ENCODE data around the gene FIS1.
"Not testable (repeated sequence)": the region's sequence is repeated elsewhere in the genome, so short reads cannot be mapped to it uniquely, and the experiment has no call there.

FIS1 gene

DNA sequence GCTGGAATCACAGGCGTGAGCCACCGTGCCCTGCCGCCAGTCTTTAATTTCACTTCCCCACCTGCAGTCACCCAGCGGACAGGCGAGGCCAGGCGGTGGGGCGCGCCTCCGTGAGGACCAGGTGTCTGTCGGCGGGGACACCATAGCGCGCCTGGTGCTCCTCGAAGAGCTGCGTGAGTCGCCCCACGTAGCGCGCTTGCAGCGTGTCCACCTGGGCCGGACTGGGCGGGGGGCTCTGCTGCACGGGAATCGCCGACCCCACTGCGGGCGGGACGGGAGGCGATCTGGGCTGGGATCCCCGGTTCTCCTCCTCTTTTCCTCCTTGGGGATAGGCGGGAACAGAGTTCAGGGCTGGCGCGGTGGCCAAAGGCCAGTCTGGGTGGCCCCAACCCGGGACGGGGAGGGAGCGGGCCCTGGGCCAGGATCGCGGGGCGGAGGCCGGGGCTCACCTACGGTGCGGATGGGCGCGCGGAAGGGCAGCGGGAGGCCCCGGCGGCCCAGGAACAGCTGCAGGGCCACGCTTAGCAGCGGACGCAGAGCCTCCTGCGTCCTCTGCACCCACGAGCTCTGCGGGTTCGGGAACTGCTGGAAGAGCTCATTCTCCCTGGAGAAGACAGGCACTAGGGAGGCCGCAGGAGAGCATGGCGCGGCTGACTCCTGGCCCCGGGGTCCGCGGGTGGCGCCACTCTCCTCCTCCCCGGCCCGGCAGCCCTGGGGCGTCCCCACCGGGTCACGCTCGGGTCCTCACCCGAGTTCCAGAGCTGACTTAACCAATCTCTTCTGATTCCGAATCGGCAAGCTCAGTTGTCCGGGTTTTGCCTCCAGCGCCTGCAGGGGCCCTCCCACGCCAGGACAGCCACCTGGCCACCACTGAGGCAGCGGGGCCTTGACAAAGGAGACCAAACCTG lies 42.9 kb downstream of the FIS1 start:
- DNase-seq, result no peak

DNA sequence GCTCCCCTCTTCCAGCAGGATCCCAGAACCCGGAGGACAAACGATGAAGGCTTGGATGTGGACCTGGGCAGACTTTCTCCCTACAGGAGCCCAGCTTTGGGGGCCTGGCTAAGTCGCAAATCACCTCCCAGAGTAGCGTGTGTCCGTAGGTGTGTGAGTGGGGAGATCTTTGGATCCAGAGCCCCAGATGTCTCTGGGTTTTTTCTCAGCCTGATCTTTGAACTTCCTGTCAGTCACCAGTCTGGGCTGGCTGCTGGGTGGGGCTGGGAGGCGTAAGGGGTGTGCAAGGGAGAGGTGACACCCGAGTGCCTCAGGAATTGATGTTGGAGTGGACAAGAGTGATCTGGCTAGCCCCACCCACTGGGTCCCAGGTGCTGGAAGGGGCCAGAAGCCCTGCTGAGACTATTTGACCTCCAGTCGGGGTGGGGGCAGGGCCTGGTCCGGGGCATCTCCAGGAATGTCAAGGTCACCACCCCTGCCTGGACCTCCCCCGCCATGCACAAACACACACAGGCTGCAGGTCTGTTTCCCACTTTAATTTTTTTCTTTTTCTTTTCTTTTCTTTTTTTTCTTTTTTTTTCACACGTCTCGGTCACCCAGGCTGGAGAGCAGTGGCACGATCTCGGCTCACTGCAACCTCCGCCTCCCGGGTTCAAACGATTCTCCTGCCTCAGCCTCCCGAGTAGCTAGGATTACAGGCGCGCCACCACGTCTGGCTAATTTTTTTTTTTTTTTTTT lies 43.9 kb downstream of the FIS1 start, which contains the start of gene MOGAT3:
TSS of gene MOGAT3 (minus strand) at position 175 of the 738 bp plus-strand sequence. CDS start 182 bp downstream, outside the sequence.
- no peak for DNase-seq

GRCh38 chr7:101200504-101200861 lies 44.4 kb downstream of the FIS1 start:
- DNase-seq, result no peak

DNA sequence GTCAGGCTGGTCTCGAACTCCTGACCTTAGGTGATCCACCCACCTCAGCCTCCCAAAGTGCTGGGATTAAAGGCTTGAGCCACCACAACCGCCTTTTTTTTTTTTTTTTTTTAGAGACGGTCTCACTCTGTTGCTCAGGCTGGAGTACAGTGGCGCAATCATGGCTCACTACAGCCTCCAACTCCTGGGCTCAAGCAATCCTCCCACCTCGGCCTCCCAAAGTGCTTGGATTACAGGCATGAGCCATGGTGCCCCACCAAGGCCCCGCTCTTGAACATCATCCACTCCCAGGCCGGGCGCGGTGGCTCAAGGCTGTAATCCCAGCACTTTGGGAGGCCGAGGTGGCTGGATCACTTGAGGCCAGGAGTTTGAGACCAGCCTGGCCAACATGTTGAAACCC lies 45.4 kb downstream of the FIS1 start:
- not testable (repeated sequence) for DNase-seq

GRCh38 chr7:101198476-101198875 lies 46.4 kb downstream of the FIS1 start:
- DNase-seq, result no peak

DNA sequence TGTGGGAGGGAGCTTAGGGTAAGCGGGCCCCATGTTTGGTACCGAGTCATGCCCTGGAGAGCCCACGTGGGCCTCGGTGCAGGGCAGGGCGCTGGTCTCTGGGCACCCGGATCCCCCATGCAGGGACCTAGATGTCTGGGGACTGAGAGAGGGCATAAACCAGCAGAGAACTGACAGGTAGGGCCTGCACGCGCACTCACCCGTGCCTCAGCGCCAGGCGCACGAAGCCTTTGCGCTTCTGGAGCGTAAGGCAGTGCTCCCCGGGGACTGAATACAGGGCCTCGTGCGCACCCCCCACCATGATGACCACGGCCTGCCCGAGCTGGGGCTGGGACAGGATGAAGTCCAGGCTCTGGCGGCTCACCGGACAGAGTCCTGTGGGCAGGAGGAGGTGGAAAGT lies 46.9 kb downstream of the FIS1 start:
- no peak for DNase-seq

DNA sequence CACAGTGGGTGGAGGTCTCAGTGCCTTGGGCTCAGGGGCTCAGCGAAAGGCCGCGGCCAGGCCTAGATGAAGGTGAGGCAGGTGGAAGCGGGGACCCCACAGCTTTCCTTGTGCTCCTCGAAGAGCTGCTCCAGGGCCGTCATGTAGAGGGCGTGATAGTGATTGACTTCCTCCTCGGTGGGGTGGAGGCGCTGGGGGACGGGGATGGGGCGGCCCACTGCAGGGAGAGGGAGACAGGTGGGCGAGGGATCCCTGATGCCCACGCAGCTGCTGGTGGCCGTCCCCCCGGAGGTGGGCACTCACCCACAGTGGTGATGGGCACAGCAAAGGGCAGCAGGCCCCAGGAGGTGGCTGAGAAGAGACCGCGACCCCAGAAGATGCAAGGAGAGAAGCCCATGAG lies 49.0 kb downstream of the FIS1 start:
- DNase-seq, result no peak
